Neural progenitor cell (in vitro differentiated cells): Measurements from ENCODE around the gene WDR31.

Source experiments
- EZH2 ChIP-seq: fragments of 200-600 bp; sonication (generic); IDR thresholded peaks from 2 replicates; pipeline ENCODE4 v1.6.1; 2017; ENCODE audit warnings: antibody characterized with exemption, mild to moderate bottlenecking, moderate library complexity
- EZH2phosphoT487 ChIP-seq: fragments of 200-600 bp; sonication (generic); IDR thresholded peaks from 2 replicates; pipeline ENCODE4 v1.6.1; 2017; ENCODE audit warnings: antibody characterized with exemption
- TF ChIP-seq, protein P1 (sequence below): fragments of 200-600 bp; sonication (generic); IDR thresholded peaks from 2 replicates; pipeline ENCODE4 v1.5.1; 2017; ENCODE audit warnings: antibody characterized with exemption, mild to moderate bottlenecking

DNA sequence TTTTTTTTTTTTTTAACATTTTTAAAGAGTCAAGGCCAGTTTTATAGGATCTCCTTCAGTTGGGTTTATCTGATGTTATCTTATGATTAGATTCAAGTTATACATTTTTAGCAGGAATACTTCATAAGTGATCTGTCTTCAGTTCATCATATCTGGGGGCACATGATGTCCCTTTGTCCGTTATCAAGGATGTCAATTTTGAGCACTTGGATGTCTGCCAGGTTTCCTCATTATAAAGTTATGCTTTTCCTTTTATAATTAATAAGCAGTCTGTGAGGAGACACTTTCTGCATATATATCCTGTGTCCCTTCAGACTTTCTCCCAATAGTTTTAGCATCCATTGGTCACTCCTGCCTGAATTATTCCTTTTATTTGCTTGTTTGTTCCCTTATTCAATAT lies 24.9 kb upstream of the WDR31 start:
- TF ChIP-seq, protein P1, sequence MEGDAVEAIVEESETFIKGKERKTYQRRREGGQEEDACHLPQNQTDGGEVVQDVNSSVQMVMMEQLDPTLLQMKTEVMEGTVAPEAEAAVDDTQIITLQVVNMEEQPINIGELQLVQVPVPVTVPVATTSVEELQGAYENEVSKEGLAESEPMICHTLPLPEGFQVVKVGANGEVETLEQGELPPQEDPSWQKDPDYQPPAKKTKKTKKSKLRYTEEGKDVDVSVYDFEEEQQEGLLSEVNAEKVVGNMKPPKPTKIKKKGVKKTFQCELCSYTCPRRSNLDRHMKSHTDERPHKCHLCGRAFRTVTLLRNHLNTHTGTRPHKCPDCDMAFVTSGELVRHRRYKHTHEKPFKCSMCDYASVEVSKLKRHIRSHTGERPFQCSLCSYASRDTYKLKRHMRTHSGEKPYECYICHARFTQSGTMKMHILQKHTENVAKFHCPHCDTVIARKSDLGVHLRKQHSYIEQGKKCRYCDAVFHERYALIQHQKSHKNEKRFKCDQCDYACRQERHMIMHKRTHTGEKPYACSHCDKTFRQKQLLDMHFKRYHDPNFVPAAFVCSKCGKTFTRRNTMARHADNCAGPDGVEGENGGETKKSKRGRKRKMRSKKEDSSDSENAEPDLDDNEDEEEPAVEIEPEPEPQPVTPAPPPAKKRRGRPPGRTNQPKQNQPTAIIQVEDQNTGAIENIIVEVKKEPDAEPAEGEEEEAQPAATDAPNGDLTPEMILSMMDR: no peak
- TF ChIP-seq EZH2 (no peak), EZH2phosphoT487 (no peak)
